Upper lobe of left lung (tissue), 4 donors: ENCODE results near the gene GNG3.

ENCODE experiments used
- POLR2A ChIP-seq, 4 donors: fragments of 450-650 bp; IDR thresholded peaks; one replicate each; pipeline ENCODE4 v1.5.1; 2016 to 2017; ENCODE audit warnings: antibody characterized with exemption in 4 of 4, mild to moderate bottlenecking in 2 of 4
- POLR2AphosphoS5 ChIP-seq, 2 donors: sonication (generic); formaldehyde crosslinking; IDR thresholded peaks; one replicate each; pipeline ENCODE4 v1.5.1; 2017; ENCODE audit warnings: antibody characterized with exemption in 2 of 2
- TF ChIP-seq, protein P1 (sequence below), 6 experiments: fragments of 450-650 bp in 4 of 6; fragments of 200-600 bp in 2 of 6; sonication (generic) in 2 of 6; IDR thresholded peaks; one replicate each; pipeline ENCODE4 v1.5.1; 2016 to 2019; ENCODE audit warnings: antibody characterized with exemption in 6 of 6

DNA sequence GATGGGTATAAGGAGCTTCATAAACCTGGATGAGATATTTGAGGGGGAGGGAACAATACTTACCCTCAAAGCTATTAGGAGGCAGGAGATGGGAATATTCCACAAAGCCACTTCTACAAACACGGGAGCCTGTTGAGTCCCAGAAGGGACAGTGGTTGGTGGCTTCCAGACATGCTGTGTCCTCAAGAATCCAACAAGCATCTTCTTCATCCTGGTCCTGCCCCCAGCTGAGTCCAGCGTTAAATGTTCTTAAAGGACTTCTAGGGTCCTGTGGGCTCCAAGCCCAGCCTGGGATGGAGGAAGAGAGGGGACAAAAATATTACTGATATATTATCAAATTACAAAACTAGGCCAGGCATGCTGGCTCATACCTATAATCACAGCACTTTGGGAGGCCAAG lies 40.0 kb upstream of the GNG3 start:
- TF ChIP-seq POLR2A (IDR thresholded peaks at IDR 0.05) (no peak), POLR2AphosphoS5 (IDR thresholded peaks at IDR 0.05) (no peak)
- TF ChIP-seq, protein P1, sequence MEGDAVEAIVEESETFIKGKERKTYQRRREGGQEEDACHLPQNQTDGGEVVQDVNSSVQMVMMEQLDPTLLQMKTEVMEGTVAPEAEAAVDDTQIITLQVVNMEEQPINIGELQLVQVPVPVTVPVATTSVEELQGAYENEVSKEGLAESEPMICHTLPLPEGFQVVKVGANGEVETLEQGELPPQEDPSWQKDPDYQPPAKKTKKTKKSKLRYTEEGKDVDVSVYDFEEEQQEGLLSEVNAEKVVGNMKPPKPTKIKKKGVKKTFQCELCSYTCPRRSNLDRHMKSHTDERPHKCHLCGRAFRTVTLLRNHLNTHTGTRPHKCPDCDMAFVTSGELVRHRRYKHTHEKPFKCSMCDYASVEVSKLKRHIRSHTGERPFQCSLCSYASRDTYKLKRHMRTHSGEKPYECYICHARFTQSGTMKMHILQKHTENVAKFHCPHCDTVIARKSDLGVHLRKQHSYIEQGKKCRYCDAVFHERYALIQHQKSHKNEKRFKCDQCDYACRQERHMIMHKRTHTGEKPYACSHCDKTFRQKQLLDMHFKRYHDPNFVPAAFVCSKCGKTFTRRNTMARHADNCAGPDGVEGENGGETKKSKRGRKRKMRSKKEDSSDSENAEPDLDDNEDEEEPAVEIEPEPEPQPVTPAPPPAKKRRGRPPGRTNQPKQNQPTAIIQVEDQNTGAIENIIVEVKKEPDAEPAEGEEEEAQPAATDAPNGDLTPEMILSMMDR (IDR thresholded peaks at IDR 0.05): no peak
